Measurements from ENCODE around the gene ESPN. TPM values are rescaled to one million over a fixed set of nuclear protein-coding genes. Genes with fewer than 3 reads are reported as not detected.
"Not testable (repeated sequence)": the region's sequence is repeated elsewhere in the genome, so short reads cannot be mapped to it uniquely, and the experiment has no call there.

The ESPN gene
- total RNA-seq, 1 donor from 2014 or later, result 0.68 TPM

GRCh38 chr1:6429660-6430411, 5.3 kb downstream of the ESPN start:
- not testable (repeated sequence) for DNase-seq

GRCh38 chr1:6431645-6432579, 7.3 kb downstream of the ESPN start:
- not testable (repeated sequence) for DNase-seq

DNA sequence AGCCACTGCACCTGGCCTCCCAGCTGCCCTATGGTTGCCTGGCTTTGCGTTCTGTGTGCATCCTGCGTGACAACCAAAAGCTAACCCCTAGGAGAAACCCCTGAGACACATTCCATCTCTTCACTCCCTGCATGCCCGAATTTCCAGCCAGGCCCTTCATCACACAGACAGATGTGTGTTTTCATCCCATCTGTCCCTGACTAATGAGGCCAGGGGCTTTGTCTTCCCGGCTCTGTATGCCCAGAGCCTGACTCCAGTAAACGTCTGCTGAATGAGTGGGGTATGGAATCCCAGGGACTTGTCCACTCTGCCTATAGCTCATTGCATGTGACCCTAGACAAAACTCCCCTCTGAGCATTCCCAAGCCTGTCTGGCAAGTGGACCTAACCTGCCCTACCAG, 9.6 kb downstream of the ESPN start:
- no peak for DNase-seq

DNA sequence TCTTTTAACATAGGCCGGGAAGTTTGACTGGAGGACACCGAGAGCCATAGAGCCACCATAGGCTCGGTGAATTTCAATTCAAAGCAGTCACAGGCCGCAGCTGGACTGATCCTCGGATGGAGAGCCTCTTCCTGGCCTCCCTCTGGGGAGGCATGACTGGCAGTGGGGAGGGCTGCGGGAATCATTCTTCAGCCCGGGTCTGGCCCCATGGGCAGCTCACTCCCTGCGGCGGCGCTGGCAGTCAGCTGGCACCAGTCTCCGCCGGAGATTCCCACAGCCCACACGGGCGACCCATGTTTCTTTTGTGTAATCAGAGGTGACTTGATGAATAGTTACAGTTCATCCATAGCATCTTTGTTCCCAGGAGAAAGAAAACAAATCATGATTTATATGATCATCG, 10.6 kb downstream of the ESPN start:
- no peak for DNase-seq

DNA sequence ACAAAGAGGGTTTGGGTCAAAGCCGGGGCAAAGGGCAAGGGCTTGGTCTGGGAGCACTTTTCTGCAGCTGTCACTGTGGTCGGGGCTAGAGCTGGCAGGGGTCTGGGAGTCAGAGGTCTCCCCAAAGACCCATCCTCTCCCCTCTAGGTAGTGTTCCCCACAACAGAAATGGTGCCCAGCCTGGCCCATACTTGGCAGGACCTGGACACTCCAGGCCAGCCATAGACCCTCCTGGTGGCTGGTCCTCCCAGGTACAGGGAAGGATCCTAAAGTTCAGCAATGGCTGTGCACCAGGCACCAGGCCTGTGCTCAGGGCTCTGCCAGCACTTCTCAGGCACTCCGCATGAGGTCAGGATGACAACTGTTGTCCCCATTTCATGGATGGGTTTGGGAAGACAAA, 11.0 kb downstream of the ESPN start:
- no peak for DNase-seq

GRCh38 chr1:6436277-6436676, 11.7 kb downstream of the ESPN start:
- not testable (repeated sequence) for DNase-seq

GRCh38 chr1:6437012-6437700, 12.6 kb downstream of the ESPN start:
- peak; percentile 40 for DNase-seq

- peak; percentile 79 for DNase-seq
Observed at GRCh38 chr1:6438047-6438525, 13.5 kb downstream of the ESPN start.

- no peak for DNase-seq
Observed at GRCh38 chr1:6440198-6441126, 15.9 kb downstream of the ESPN start.

GRCh38 chr1:6441586-6441985, 17.0 kb downstream of the ESPN start:
- no peak for DNase-seq

GRCh38 chr1:6443339-6444115, 19.0 kb downstream of the ESPN start:
- DNase-seq, result no peak

DNA sequence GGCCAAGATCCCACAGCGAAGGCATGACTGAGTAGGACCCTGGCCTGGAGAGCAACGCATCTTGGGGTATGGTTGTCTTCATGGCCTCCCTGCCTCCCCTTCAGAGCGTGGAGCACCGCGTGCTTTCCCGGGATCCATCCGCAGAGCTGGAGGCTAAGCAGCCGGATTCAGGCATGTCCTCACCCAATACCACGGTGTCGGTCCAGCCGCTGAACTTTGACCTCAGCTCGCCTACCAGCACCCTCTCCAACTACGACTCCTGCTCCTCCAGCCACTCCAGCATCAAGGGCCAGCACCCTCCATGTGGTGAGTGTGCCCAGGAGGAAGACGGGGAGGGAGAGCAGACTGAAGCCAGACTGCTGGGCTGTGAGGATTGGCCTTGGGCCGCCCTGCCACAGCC, 19.8 kb downstream of the ESPN start:
- DNase-seq, result no peak

DNA sequence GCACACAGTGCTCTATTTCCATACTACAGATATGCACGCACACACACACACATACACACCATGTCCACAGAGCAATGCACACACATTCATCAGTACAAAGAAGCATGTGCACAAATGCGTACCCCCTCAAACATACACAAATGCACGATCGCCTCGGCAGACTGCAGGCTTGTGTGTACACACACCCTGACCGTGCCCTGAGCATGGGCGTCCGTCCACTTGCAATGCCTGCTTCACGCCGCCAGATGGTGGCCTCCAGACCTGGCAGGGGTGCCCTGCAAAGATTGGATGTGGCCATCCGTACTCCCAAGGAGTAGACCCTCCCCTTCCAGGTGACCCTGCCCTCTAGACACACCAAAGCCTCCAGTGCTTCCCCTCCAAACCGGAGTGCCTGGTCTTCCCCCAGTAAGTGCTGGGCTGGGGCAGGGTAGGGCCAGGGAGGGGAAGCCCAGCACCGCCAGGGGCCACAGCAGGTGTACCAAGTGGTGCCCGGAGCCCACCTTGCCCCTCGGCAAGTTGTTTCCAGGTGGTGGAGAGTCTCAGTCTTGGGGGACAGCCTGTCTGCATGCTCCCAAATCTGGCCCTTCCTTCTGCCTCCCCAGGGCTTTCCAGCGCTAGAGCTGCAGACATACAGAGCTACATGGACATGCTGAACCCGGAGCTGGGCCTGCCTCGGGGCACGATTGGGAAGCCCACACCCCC, 20.6 kb downstream of the ESPN start:
- peak; percentile 72 for DNase-seq

DNA sequence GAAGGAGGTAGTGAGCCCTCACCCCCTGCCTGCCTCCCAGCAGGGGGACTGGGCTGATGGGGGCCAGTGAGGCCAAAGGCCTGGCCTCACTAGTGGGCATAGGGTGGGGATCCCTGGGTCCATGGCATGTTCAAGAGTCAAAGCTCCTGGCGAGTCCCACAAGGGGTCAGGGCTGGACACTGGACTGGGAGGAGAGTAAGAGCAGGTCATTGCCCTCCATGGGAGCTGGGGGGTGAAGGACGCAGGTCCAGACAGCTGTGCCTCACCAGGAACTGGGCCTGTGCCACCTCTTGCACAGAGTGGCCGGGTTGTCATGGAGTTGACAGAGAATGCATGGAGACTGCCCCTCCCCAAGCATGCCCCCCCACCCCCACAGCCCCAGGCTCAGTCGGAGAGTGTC, 21.4 kb downstream of the ESPN start:
- DNase-seq, result not testable (repeated sequence)

GRCh38 chr1:6446665-6447015, 22.1 kb downstream of the ESPN start:
- no peak for DNase-seq

DNA sequence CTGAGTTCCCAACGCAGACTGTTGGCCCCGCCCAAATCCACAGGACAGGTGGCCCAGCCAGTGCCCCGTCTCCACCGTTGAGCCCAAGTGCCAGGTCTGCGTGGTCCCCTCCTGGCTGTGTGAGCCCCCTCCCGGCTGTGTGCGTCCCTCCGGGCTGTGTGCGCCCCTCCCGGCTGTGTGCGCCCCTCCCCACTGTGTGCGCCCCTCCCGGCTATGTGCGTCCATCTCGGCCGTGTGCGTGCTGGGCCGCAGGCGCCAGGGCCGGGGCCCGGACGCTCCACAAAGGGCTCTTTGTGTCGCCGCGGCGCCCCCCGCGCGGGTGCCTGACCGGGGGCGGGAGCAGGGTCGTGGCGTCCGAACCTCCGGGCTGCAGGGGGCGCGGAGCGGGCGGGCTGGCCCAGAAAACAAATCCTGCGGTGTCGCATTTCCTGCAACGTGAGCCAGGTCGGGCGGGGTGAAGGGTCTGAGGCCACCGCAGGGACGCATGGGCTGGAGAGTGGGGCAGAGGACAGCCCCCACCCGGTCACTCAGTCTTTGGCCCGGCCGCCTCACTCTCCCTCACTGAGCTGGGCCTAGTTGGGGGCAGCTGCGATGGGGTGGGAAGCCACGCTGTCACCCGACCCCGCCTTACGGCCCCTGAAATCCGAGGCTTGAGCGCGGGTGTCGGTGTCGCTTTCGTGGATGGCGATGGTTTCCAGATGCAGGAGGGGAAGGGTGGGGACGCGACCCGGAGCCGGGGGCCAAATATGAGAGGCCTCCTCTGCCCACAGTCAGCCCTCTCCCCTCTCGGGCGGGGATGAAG, 22.6 kb downstream of the ESPN start:
- no peak for DNase-seq

DNA sequence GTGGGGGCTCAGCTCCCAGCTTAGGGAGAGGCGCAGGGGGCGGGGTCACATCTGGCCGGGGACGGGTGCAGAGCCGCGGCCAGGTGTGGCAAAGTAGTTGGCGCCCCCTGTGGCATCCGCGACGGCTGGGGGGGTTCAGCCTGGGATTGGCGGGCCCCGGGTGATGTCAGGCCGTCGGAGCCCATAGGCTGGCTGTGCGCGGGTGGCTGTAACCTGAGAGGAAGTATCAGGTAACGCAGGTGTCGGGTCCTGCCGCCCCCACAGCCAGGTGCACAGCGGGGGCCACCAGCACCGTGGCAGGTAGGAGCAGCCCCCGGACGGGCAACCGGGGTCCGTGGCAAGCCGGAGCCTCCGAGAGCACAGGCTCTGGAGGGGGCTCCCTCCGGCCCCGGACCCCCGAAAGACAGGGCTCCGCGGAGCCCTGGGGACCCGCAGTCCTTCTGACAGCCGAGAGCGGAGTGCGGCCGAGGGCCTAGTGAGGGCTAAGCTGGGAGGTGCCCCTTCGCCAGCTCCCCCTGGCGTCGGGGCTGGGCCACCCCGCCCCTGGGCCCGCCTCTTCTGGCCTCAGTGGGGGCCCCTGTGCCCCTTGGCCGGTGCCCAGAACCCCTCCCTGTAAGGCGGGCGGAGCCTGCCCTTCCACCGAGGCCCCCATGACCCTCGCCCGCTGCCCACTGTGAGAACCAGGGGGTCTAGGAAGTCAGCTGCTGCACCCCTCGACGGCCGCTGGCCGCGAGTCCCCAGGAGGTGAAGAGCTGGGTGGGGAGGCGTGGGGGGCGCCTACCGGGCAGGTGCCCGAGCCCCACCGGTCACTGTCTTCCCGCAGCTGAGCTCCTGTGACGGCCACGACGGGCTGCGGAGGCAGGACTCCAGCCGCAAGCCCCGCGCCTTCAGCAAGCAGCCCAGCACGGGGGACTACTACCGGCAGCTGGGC, 23.5 kb downstream of the ESPN start:
- no peak for DNase-seq
